Body of pancreas (tissue), 4 donors: Measurements from ENCODE around the gene SGK1.

Experiments used
- POLR2A ChIP-seq, 3 donors: fragments of 450-650 bp; IDR thresholded peaks; one replicate each; pipeline ENCODE4 v1.6.1; 2016; ENCODE audit warnings: antibody characterized with exemption in 3 of 3, mild to moderate bottlenecking in 2 of 3
- TF ChIP-seq, protein P1 (sequence below), 7 experiments: fragments of 450-650 bp in 4 of 7; fragments of 200-600 bp in 3 of 7; sonication (generic) in 3 of 7; IDR thresholded peaks; one replicate each; pipeline ENCODE4 v1.5.1; 2016 to 2019; ENCODE audit warnings: antibody characterized with exemption in 7 of 7

GRCh38 chr6:134233180-134233955, 84.5 kb downstream of the SGK1 start:
- TF ChIP-seq, protein P1, sequence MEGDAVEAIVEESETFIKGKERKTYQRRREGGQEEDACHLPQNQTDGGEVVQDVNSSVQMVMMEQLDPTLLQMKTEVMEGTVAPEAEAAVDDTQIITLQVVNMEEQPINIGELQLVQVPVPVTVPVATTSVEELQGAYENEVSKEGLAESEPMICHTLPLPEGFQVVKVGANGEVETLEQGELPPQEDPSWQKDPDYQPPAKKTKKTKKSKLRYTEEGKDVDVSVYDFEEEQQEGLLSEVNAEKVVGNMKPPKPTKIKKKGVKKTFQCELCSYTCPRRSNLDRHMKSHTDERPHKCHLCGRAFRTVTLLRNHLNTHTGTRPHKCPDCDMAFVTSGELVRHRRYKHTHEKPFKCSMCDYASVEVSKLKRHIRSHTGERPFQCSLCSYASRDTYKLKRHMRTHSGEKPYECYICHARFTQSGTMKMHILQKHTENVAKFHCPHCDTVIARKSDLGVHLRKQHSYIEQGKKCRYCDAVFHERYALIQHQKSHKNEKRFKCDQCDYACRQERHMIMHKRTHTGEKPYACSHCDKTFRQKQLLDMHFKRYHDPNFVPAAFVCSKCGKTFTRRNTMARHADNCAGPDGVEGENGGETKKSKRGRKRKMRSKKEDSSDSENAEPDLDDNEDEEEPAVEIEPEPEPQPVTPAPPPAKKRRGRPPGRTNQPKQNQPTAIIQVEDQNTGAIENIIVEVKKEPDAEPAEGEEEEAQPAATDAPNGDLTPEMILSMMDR (IDR thresholded peaks at IDR 0.05): no peak
- no peak for TF ChIP-seq POLR2A (IDR thresholded peaks at IDR 0.05)
